Transverse colon (tissue), 4 donors: ENCODE results near the gene PRSS23. TPM values are rescaled to one million over a fixed set of nuclear protein-coding genes. Genes with fewer than 3 reads are reported as not detected.

Experiments
- DNase-seq: peaks from one replicate; pipeline ENCODE4 v3.0.0-alpha.2; 2019
- H3K27ac ChIP-seq, 4 donors: fragments of 200-600 bp; sonication (generic); 2 replicates each; pipeline ENCODE4 v1.5.1; 2016 to 2018; ENCODE audit warnings: inconsistent platforms in 4 of 4
- H3K27me3 ChIP-seq: fragments of 200-600 bp; sonication (generic); 2 replicates; pipeline ENCODE4 v1.5.1; 2017; ENCODE audit warnings: inconsistent platforms
- H3K36me3 ChIP-seq, 4 donors: fragments of 200-600 bp; sonication (generic); 2 replicates each; pipeline ENCODE4 v1.5.1; 2017 to 2019; ENCODE audit warnings: inconsistent platforms in 4 of 4
- H3K4me1 ChIP-seq, 4 donors: fragments of 200-600 bp; sonication (generic); 2 replicates each; pipeline ENCODE4 v1.5.1; 2017 to 2020; ENCODE audit warnings: inconsistent platforms in 4 of 4
- H3K4me3 ChIP-seq, 4 donors: fragments of 200-600 bp; sonication (generic); 1 replicate in 1 of 4; 2 replicates in 3 of 4; pipeline versions ENCODE4 v1.5.1 to v1.6.1; 2017 to 2019; ENCODE audit warnings: inconsistent platforms in 4 of 4
- H3K9me3 ChIP-seq, 2 donors: fragments of 200-600 bp; sonication (generic); 2 replicates each; pipeline ENCODE4 v1.5.1; 2017 to 2019; ENCODE audit warnings: inconsistent platforms in 2 of 2
- CTCF ChIP-seq, 5 experiments: fragments of 200-600 bp in 3 of 5; fragments of 450-650 bp in 2 of 5; sonication (generic) in 3 of 5; IDR thresholded peaks; 1 replicate in 2 of 5; 2 replicates in 3 of 5; pipeline ENCODE4 v1.5.1; 2016 to 2017; ENCODE audit warnings: antibody characterized with exemption in 5 of 5, inconsistent platforms in 3 of 5, mild to moderate bottlenecking in 2 of 5, moderate library complexity in 1 of 5
- EP300 ChIP-seq: sonication (generic); formaldehyde crosslinking; IDR thresholded peaks from one replicate; pipeline ENCODE4 v1.6.1; 2017; ENCODE audit warnings: antibody characterized with exemption, low read depth
- POLR2A ChIP-seq: fragments of 450-650 bp; IDR thresholded peaks from one replicate; pipeline ENCODE4 v1.6.1; 2016; ENCODE audit warnings: antibody characterized with exemption, mild to moderate bottlenecking, moderate library complexity
- POLR2AphosphoS5 ChIP-seq, 3 donors: sonication (generic); formaldehyde crosslinking; IDR thresholded peaks; one replicate each; pipeline ENCODE4 v1.6.1; 2016; ENCODE audit warnings: antibody characterized with exemption in 3 of 3
- whole genome bisulfite sequencing, 2 donors: methylation state at CpG; one replicate each; pipeline ENCODE4 v1.1.5; 2018; ENCODE audit warnings: low coverage in 1 of 2; 5-methylcytosine and 5-hydroxymethylcytosine counted together
- in situ Hi-C, 4 donors: fragments of 200-750 bp; cut with MboI; loops; one replicate each; pipeline versions ENCODE4 v1.15.0 to v1.15.1; 2017; ENCODE audit warnings: low sequenced_read_pairs in 3 of 4, low pct_ligation_motif_present in 1 of 4, low pct_unique_long_range_greater_than_20kb in 1 of 4
- intact Hi-C: fragments of 100-400 bp; cut with DNase I; formaldehyde crosslinking; loops from one replicate; pipeline ENCODE4 v1.15.1; 2023; ENCODE audit warnings: low total_unique reads
- total RNA-seq, 4 donors: library from RNA; depleted of rRNA; stranded (reverse); fragments of >200 nt; gene quantifications; one replicate each; pipeline ENCODE4 v1.1.0, GENCODE V29; 2016

PRSS23 gene
- total RNA-seq, 4 donors from 2014 or later: 48.8 to 220 (median 49.7) TPM

- Histone ChIP-seq H3K4me3 (no peak overlapping the region), H3K27me3 (no peaks in the 10 kb centered on the region), H3K9me3 (no peaks in the 10 kb centered on the region), H3K27ac (peak overlapping the region; percentile 2 to 87 (median 35)), H3K4me1 (peaks cover 0 to 32% (median 8%) of the 10 kb centered on the region in 4 donors), H3K36me3 (no peaks in the 10 kb centered on the region)
- 23 to 65% methylated on average over 2 of the region's 2 CpGs for WGBS, 2 donors
- intact Hi-C loops (loop anchor here (10.0 kb wide), 1 partner anchor 181 kb away; no protein-coding TSS in a partner anchor), in situ Hi-C loops (loop anchor here in 1 of 4 donors (25.0 kb wide), 1 partner anchor 194 kb away; no protein-coding TSS in a partner anchor)
- DNase-seq: no peak
- TF ChIP-seq EP300: no peak
- no peak for TF ChIP-seq POLR2AphosphoS5 (IDR thresholded peaks at IDR 0.05)
- no peak for TF ChIP-seq POLR2A
- TF ChIP-seq CTCF (IDR thresholded peaks at IDR 0.05): no peak
Observed at GRCh38 chr11:86805873-86806310, 5.5 kb downstream of the PRSS23 start.

GRCh38 chr11:86806903-86807302, 6.6 kb downstream of the PRSS23 start:
- in situ Hi-C loops: loop anchor here in 1 of 4 donors (25.0 kb wide), 1 partner anchor 195 kb away; no protein-coding TSS in a partner anchor
- peak overlapping the region in 2 of 4 donors; percentile 18 to 87 for H3K27ac ChIP-seq
- H3K27me3 ChIP-seq: no peaks in the 10 kb centered on the region
- no peaks in the 10 kb centered on the region for H3K9me3 ChIP-seq
- no peaks in the 10 kb centered on the region for H3K36me3 ChIP-seq
- H3K4me1 ChIP-seq: peaks cover 0 to 25% (median 6%) of the 10 kb centered on the region in 4 donors
- no peak for DNase-seq
- no peak for TF ChIP-seq EP300
- intact Hi-C loops: loop anchor here (10.0 kb wide), 1 partner anchor 182 kb away; no protein-coding TSS in a partner anchor
- H3K4me3 ChIP-seq: no peak overlapping the region
- 81 to 84% methylated on average over 3 of the region's 3 CpGs for WGBS, 2 donors

- Histone ChIP-seq H3K27me3 (no peaks in the 10 kb centered on the region), H3K36me3 (no peaks in the 10 kb centered on the region), H3K4me3 (no peak overlapping the region), H3K9me3 (no peaks in the 10 kb centered on the region), H3K4me1 (peaks cover 0 to 25% (median 9%) of the 10 kb centered on the region in 4 donors), H3K27ac (peak overlapping the region in 1 of 4 donors; percentile 18)
- no peak for DNase-seq
- TF ChIP-seq POLR2AphosphoS5 (IDR thresholded peaks at IDR 0.05) (no peak), POLR2A (no peak), EP300 (no peak), CTCF (IDR thresholded peaks at IDR 0.05) (no peak)
- 82 to 100% methylated on average over 1 to 5 of the region's 5 CpGs for WGBS, 2 donors
- in situ Hi-C loops: loop anchor here in 1 of 4 donors (25.0 kb wide), 1 partner anchor 195 kb away; no protein-coding TSS in a partner anchor
- intact Hi-C loops: loop anchor here (10.0 kb wide), 1 partner anchor 183 kb away; no protein-coding TSS in a partner anchor
Observed at GRCh38 chr11:86807360-86807759, 7.0 kb downstream of the PRSS23 start.

- no peak for DNase-seq
- TF ChIP-seq CTCF (IDR thresholded peaks at IDR 0.05) (no peak), POLR2AphosphoS5 (IDR thresholded peaks at IDR 0.05) (no peak), POLR2A (no peak), EP300 (no peak)
- Histone ChIP-seq H3K27ac (peak overlapping the region in 2 of 4 donors; percentile 22 to 27), H3K4me1 (peaks cover 0 to 14% (median 13%) of the 10 kb centered on the region in 4 donors), H3K9me3 (no peaks in the 10 kb centered on the region), H3K36me3 (no peaks in the 10 kb centered on the region), H3K27me3 (no peaks in the 10 kb centered on the region), H3K4me3 (no peak overlapping the region)
- intact Hi-C loops (loop anchor here (10.0 kb wide), 1 partner anchor 185 kb away; no protein-coding TSS in a partner anchor), in situ Hi-C loops (loop anchor here in 1 of 4 donors (25.0 kb wide), 1 partner anchor 197 kb away; no protein-coding TSS in a partner anchor)
Observed at GRCh38 chr11:86809561-86809960, 9.2 kb downstream of the PRSS23 start.
